Gastroesophageal sphincter (tissue), 3 donors: ENCODE measurements around the gene CRISP1.

Experiments used
- POLR2A ChIP-seq, 2 donors: fragments of 450-650 bp; IDR thresholded peaks; one replicate each; pipeline ENCODE4 v1.6.1; 2017; ENCODE audit warnings: antibody characterized with exemption in 2 of 2, mild to moderate bottlenecking in 2 of 2, moderate library complexity in 1 of 2
- POLR2AphosphoS5 ChIP-seq: sonication (generic); formaldehyde crosslinking; IDR thresholded peaks from one replicate; pipeline ENCODE4 v1.6.1; 2017; ENCODE audit warnings: antibody characterized with exemption
- TF ChIP-seq, protein P1 (sequence below), 4 experiments: fragments of 200-600 bp in 2 of 4; fragments of 450-650 bp in 2 of 4; sonication (generic) in 1 of 4; IDR thresholded peaks; one replicate each; pipeline ENCODE4 v1.5.1; 2017 to 2019; ENCODE audit warnings: antibody characterized with exemption in 4 of 4, mild to moderate bottlenecking in 2 of 4, moderate library complexity in 2 of 4

DNA sequence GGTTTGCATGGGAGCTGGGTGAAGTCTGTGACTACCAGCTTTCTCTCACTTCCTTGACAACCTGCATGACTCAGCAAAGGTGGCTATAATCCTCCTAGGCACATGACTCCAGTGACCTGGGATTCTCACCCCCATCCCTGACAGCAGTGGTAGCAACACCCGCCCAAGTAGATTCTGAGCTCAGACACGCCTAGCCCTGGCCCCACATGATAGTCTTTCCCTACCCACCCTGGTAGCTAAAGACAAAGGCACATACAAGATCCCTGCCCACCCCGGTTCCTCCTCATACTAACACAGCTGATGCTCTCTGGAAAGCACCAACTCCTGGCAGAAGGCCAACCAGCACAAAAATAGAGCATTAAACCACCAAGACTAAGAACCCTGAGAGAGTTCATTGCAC is 25.9 kb upstream of the CRISP1 start:
- TF ChIP-seq, protein P1, sequence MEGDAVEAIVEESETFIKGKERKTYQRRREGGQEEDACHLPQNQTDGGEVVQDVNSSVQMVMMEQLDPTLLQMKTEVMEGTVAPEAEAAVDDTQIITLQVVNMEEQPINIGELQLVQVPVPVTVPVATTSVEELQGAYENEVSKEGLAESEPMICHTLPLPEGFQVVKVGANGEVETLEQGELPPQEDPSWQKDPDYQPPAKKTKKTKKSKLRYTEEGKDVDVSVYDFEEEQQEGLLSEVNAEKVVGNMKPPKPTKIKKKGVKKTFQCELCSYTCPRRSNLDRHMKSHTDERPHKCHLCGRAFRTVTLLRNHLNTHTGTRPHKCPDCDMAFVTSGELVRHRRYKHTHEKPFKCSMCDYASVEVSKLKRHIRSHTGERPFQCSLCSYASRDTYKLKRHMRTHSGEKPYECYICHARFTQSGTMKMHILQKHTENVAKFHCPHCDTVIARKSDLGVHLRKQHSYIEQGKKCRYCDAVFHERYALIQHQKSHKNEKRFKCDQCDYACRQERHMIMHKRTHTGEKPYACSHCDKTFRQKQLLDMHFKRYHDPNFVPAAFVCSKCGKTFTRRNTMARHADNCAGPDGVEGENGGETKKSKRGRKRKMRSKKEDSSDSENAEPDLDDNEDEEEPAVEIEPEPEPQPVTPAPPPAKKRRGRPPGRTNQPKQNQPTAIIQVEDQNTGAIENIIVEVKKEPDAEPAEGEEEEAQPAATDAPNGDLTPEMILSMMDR (IDR thresholded peaks at IDR 0.05), result no peak
- no peak for TF ChIP-seq POLR2AphosphoS5
- no peak for TF ChIP-seq POLR2A (IDR thresholded peaks at IDR 0.05)
